Measurements from ENCODE around the gene LMO7. TPM values are rescaled to one million over a fixed set of nuclear protein-coding genes. Genes with fewer than 3 reads are reported as not detected.

LMO7 gene
- total RNA-seq, 4 donors from 2014 or later, result 75.2 to 127 (median 87.0) TPM

GRCh38 chr13:75875450-75875849, 239.3 kb downstream of the LMO7 start:
- Histone ChIP-seq H3K36me3 (no peaks in the 10 kb centered on the region), H3K9me3 (no peaks in the 10 kb centered on the region), H3K27ac (no peak overlapping the region), H3K27me3 (no peaks in the 10 kb centered on the region), H3K4me1 (peaks cover 3% of the 10 kb centered on the region), H3K4me3 (no peak overlapping the region)
- DNase-seq (ENCODE audit: low spot score in 2 of 2), result no peak
- WGBS, result 89% methylated on average over 1 of the region's 1 CpG
- TF ChIP-seq CTCF (IDR thresholded peaks at IDR 0.05) (no peak), EP300 (IDR thresholded peaks at IDR 0.05) (no peak), POLR2AphosphoS5 (IDR thresholded peaks at IDR 0.05) (no peak), POLR2A (IDR thresholded peaks at IDR 0.05) (no peak)

GRCh38 chr13:75876142-75877050, 240.3 kb downstream of the LMO7 start:
- TF ChIP-seq EP300 (IDR thresholded peaks at IDR 0.05), result no peak
- TF ChIP-seq POLR2A (IDR thresholded peaks at IDR 0.05), result no peak
- peak; percentile 69 to 80 for TF ChIP-seq CTCF (IDR thresholded peaks at IDR 0.05)

GRCh38 chr13:75877071-75877470, 240.9 kb downstream of the LMO7 start:
- no peak for DNase-seq (ENCODE audit: low spot score in 2 of 2)
- Histone ChIP-seq H3K36me3 (no peaks in the 10 kb centered on the region), H3K27me3 (no peaks in the 10 kb centered on the region), H3K4me1 (no peaks in the 10 kb centered on the region), H3K4me3 (no peak overlapping the region), H3K27ac (no peak overlapping the region), H3K9me3 (no peaks in the 10 kb centered on the region)
- no peak for TF ChIP-seq POLR2AphosphoS5 (IDR thresholded peaks at IDR 0.05)
- TF ChIP-seq CTCF (IDR thresholded peaks at IDR 0.05), result no peak
- no peak for TF ChIP-seq POLR2A (IDR thresholded peaks at IDR 0.05)
- TF ChIP-seq EP300 (IDR thresholded peaks at IDR 0.05), result no peak
- WGBS, result 90% methylated on average over 3 of the region's 3 CpGs

More at GRCh38 chr13:75876142-75877050, 240.3 kb downstream of the LMO7 start:
- no peaks in the 10 kb centered on the region for H3K9me3 ChIP-seq
- peak in 1 of 2 donors; percentile 65 for DNase-seq (ENCODE audit: low spot score in 2 of 2)
- no peak overlapping the region for H3K4me3 ChIP-seq
- H3K4me1 ChIP-seq, result no peaks in the 10 kb centered on the region
- no peaks in the 10 kb centered on the region for H3K36me3 ChIP-seq
- H3K27ac ChIP-seq, result no peak overlapping the region
- WGBS, result 13% methylated on average over 11 of the region's 11 CpGs
- H3K27me3 ChIP-seq, result no peaks in the 10 kb centered on the region

- Histone ChIP-seq H3K36me3 (no peaks in the 10 kb centered on the region), H3K4me3 (no peak overlapping the region), H3K27ac (no peak overlapping the region), H3K9me3 (no peaks in the 10 kb centered on the region), H3K27me3 (no peaks in the 10 kb centered on the region), H3K4me1 (no peaks in the 10 kb centered on the region)
- no peak for DNase-seq (ENCODE audit: low spot score in 2 of 2)
- TF ChIP-seq POLR2AphosphoS5 (IDR thresholded peaks at IDR 0.05) (no peak), EP300 (IDR thresholded peaks at IDR 0.05) (no peak), POLR2A (IDR thresholded peaks at IDR 0.05) (no peak), CTCF (IDR thresholded peaks at IDR 0.05) (no peak)
- WGBS, result 82% methylated on average over 4 of the region's 4 CpGs
Measured at GRCh38 chr13:75879656-75880055, 243.5 kb downstream of the LMO7 start.

GRCh38 chr13:75881109-75881775, 245.1 kb downstream of the LMO7 start:
- DNase-seq (ENCODE audit: low spot score in 2 of 2), result no peak
- H3K27ac ChIP-seq, result no peak overlapping the region
- no peaks in the 10 kb centered on the region for H3K4me1 ChIP-seq
- WGBS, result 64% methylated on average over 4 of the region's 4 CpGs
- no peak overlapping the region for H3K4me3 ChIP-seq
- no peaks in the 10 kb centered on the region for H3K27me3 ChIP-seq
- no peaks in the 10 kb centered on the region for H3K36me3 ChIP-seq
- TF ChIP-seq POLR2A (IDR thresholded peaks at IDR 0.05) (no peak), EP300 (IDR thresholded peaks at IDR 0.05) (no peak), POLR2AphosphoS5 (IDR thresholded peaks at IDR 0.05) (no peak), CTCF (IDR thresholded peaks at IDR 0.05) (no peak)
- H3K9me3 ChIP-seq, result no peaks in the 10 kb centered on the region
